ENCODE measurements around the gene UNC13B. TPM values are rescaled to one million over a fixed set of nuclear protein-coding genes. Genes with fewer than 3 reads are reported as not detected.

The UNC13B gene
- total RNA-seq, 1 experiment from 2014 or later, result 48.2 TPM

DNA sequence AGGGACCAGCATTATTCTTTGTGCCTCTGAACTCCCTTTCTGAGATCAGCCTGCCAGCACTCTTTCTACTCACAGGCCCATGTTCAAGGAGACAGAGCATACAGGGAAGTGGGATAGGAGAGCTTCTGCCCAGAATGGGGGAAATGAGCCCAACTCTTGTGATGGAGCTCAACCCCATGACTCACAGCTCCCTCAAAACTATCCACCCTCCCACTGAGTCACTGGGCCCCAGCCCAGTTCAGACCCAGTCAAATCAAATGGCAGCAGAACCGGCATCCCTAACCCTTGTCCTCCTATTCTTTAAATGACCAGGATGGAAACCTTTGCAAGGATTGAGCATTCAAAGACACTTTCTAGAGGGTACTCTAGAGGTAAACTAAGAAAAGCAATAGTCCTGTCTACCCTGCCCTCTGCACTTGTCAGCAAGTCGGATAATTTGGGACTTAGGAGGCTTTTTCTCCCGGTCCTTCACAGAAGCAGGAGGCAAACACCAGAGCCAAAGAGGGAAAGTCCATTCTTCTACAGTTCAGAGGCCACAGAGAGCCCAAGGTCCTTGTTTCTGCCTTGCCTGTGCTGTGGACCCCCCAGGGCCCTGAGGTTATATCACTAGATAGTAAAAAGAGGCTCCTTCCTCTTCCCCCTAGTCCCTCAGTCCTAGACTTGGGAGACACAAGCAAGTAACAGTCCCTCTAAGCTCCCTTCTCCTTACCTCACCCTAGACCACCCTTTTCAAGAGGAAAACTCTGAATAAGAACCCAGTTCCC lies 49.4 kb upstream of the UNC13B start:
- Histone ChIP-seq H3K79me1 (ENCODE audit: insufficient read depth, low read depth, low read length, poor library complexity, severe bottlenecking) (no peaks in the 10 kb centered on the region), H2BK120ac (ENCODE audit: low read depth, low read length, poor library complexity, severe bottlenecking) (no peak overlapping the region), H4K20me1 (ENCODE audit: control insufficient read depth, insufficient read depth, insufficient read length) (no peaks in the 10 kb centered on the region), H3K9ac (ENCODE audit: extremely low read depth, insufficient read length, low read length) (no peak overlapping the region), H2BK15ac (ENCODE audit: low read depth, low read length) (no peak overlapping the region), H2BK12ac (ENCODE audit: insufficient read length, low read depth, low read length) (no peak overlapping the region), H3T11ph (ENCODE audit: low read length) (no peak overlapping the region), H3K18ac (ENCODE audit: insufficient read length, low read depth, low read length) (no peak overlapping the region), H3K23ac (ENCODE audit: insufficient read length, low read depth, low read length) (no peak overlapping the region), H3K23me2 (ENCODE audit: insufficient read length, low read depth, low read length, poor library complexity, severe bottlenecking) (peaks cover 19% of the 10 kb centered on the region), H2BK5ac (ENCODE audit: insufficient read length, low read length) (no peak overlapping the region), H3K4me2 (ENCODE audit: insufficient read depth, insufficient read length, low read length) (no peak overlapping the region), H3K4ac (ENCODE audit: low read depth, low read length) (no peak overlapping the region), H4K5ac (ENCODE audit: insufficient read length, low read depth, low read length) (no peak overlapping the region), H3K9me3 (ENCODE audit: control insufficient read depth, low read depth, low read length) (no peaks in the 10 kb centered on the region), H3K27me3 (ENCODE audit: insufficient read depth, low read length) (no peaks in the 10 kb centered on the region), H3K27ac (ENCODE audit: insufficient read length, low read depth, low read length) (no peak overlapping the region), H3K79me2 (ENCODE audit: insufficient read depth, low read length) (no peaks in the 10 kb centered on the region), H4K8ac (replicated peaks; ENCODE audit: insufficient read length, low read depth, low read length) (no peak overlapping the region), H4K91ac (ENCODE audit: insufficient read length, low read depth, low read length) (no peak overlapping the region), H2AK5ac (ENCODE audit: insufficient read length, low read length) (no peak overlapping the region), H3K4me1 (ENCODE audit: insufficient read depth, low read length) (peaks cover 2% of the 10 kb centered on the region; the same call in 1 of the 2 replicates), H3K14ac (ENCODE audit: insufficient read depth, low read length) (no peak overlapping the region), H2AFZ (ENCODE audit: low read length) (no peak overlapping the region), H3K56ac (ENCODE audit: insufficient read length, low read depth, low read length) (no peak overlapping the region), H2BK20ac (ENCODE audit: low read depth, low read length, poor library complexity, severe bottlenecking) (no peak overlapping the region)
- TF ChIP-seq, protein P1, sequence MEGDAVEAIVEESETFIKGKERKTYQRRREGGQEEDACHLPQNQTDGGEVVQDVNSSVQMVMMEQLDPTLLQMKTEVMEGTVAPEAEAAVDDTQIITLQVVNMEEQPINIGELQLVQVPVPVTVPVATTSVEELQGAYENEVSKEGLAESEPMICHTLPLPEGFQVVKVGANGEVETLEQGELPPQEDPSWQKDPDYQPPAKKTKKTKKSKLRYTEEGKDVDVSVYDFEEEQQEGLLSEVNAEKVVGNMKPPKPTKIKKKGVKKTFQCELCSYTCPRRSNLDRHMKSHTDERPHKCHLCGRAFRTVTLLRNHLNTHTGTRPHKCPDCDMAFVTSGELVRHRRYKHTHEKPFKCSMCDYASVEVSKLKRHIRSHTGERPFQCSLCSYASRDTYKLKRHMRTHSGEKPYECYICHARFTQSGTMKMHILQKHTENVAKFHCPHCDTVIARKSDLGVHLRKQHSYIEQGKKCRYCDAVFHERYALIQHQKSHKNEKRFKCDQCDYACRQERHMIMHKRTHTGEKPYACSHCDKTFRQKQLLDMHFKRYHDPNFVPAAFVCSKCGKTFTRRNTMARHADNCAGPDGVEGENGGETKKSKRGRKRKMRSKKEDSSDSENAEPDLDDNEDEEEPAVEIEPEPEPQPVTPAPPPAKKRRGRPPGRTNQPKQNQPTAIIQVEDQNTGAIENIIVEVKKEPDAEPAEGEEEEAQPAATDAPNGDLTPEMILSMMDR (conservative IDR thresholded peaks at IDR 0.05), result no peak
- no CpG with 5 or more reads among the region's 3 CpGs for WGBS (ENCODE audit: extremely low coverage, insufficient read length, low lambda C conversion rate)
- peaks cover 43 to 46% of the 10 kb centered on the region in 2 experiments for H3K4me1 Mint-ChIP-seq
- no peaks in the 10 kb centered on the region for H3K9me3 Mint-ChIP-seq
- peaks cover 0 to 2% (median 0%) of the 10 kb centered on the region in 3 experiments; a peak in 1 of 7 replicates for H3K36me3 Mint-ChIP-seq (ENCODE audit: insufficient read depth in 1 of 3, low read depth in 3 of 3)
- H3K27ac Mint-ChIP-seq, result peak overlapping the region in 2 of 3 experiments; percentile 2 to 53; a peak in 2 of 7 replicates
- no peak for DNase-seq
- H3K4me3 Mint-ChIP-seq, result peak overlapping the region in 1 of 2 experiments; percentile 81; a peak in 3 of 5 replicates
- no peaks in the 10 kb centered on the region for H3K27me3 Mint-ChIP-seq (ENCODE audit: low read depth)
